Fibroblast of peridontal ligament (primary cell): ENCODE results near the gene RHO.
A peak's percentile ranks its signal among the peaks of the same experiment; 100 is the strongest.
"Not testable (repeated sequence)": the region's sequence is repeated elsewhere in the genome, so short reads cannot be mapped to it uniquely, and the experiment has no call there.

ENCODE experiments used
- DNase-seq: peaks from one replicate; pipeline ENCODE4 v3.0.0-alpha.2; 2010; ENCODE audit errors: extremely low read depth

The RHO gene

DNA sequence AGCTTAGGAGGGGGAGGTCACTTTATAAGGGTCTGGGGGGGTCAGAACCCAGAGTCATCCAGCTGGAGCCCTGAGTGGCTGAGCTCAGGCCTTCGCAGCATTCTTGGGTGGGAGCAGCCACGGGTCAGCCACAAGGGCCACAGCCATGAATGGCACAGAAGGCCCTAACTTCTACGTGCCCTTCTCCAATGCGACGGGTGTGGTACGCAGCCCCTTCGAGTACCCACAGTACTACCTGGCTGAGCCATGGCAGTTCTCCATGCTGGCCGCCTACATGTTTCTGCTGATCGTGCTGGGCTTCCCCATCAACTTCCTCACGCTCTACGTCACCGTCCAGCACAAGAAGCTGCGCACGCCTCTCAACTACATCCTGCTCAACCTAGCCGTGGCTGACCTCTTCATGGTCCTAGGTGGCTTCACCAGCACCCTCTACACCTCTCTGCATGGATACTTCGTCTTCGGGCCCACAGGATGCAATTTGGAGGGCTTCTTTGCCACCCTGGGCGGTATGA lies at the start of gene RHO:
Gene RHO (plus strand): TSS at position 51 of the 512 bp plus-strand sequence. CDS start 95 bp downstream, at position 146.
- DNase-seq, result no peak

DNA sequence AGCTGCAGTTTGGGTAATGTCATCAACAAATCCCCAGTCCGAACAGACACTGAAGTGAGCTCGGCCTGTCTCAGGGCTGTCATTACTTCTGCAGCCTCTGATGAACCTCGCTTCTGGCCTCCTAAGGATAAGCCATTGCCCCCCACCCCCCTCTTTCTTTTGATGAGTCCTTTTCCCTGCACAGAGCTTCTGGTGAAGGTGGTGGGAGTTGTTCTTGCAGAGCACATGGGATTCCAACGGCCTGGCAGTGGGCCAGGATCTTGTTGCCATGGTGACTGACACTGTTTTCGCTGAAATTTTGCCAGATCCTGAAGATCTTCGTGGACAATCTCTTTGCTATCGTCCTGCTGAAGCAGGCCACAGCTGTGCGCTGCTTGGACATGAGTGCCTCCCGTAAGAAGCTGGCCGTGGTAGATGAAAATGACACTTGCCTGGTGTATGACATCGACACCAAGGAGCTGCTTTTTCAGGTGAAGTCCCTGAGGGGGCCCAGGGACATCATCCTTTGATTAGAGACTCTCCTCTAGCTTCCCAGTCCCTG lies 47.1 kb upstream of the RHO start:
- DNase-seq, result not testable (repeated sequence)

DNA sequence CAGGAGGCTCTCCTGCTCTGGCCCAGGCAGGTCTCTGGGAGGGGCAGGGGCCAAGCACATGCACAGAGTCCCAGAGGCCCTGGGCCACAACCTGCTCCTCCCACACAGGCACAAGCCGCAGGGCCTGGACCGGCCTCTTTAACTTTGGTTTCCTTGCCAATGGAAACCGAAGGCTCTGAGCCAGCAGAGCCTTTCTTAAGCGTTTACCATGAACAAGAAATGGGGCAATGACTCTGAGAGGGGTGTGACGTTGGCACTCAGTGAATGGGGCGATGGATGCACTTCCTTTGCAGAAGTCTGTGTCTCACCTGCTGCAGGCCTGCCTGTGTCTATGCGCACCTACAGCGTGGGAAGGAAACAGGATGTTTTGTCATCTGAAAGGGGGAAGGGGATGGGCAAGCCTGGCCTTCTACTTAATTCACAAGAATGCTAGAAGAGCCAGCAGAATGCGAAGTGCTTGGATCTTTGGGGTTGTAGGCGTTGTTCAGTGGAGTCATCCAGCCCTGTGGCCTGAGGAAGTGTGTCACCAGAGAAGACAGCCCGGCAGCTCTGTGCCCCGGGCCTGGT lies 46.6 kb upstream of the RHO start:
- peak; percentile 57 for DNase-seq

- DNase-seq, result no peak
Observed at GRCh38 chr3:129482721-129483120, 45.7 kb upstream of the RHO start.

GRCh38 chr3:129483870-129484269 lies 44.6 kb upstream of the RHO start:
- no peak for DNase-seq

- not testable (repeated sequence) for DNase-seq
Observed at GRCh38 chr3:129485146-129485545, 43.3 kb upstream of the RHO start.

DNA sequence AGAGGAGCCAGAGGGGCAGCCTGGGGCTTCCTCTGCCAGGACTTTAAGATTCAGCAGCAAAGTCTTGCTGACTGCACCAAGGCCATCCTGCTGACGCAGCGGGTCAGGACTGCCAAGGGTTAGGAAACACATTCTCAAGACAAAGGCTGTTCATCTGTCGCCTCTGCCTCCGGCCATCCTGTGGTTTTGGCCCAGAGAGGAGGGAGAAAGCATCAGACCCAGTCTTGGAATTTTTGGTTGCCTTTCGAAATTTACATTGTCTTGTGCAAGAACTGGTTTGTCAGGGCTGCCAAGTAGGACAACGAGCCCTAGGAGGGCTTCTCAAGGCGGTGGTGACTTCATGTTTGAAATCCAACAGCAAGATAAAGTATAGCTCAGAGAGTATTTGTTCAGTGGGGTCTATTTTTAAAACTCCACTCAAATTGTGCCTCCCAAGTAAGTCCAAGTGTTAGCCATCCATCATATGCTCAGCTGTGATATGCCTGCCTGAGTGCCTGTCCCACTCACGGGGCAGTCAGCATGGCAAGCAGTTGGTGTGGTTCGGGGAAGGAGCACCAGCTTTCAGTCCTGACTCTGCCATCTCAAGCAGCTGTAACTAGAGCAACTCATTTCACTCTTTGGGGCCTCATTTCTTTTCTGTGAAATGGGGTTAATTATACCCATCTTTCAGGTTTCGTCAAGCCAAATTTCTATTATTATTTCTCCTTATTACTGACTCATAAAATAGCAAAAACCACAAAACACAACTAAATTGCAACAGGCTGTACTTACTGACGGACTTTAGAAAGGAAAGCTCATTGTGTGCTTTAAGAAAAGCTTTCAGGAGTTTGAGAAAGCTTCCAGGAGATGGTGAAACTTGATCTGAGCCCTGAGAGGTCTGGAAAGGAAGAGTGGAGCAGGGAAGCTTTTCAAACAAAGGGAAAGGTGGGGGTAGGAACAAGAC lies 42.4 kb upstream of the RHO start:
- peak; percentile 100 for DNase-seq

DNA sequence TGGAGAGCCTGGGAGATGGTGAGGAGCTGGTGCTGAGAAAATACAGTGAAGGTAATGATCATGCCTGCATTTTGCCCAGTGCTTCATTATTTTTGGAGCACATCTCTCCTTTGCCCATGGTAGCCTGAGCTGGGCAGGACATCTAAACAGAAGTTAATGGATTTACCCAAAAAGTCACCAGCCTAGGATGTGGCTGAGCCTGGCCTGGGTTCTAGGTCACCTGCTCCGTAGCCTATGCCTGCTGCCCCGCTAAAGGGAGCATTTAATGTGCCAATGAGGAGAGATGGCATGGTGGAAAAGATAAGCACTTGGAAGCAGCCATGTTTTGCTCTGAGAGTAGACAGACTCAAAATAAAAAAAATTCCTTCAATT lies 41.8 kb upstream of the RHO start:
- no peak for DNase-seq

GRCh38 chr3:129487183-129487867 lies 41.1 kb upstream of the RHO start:
- no peak for DNase-seq

DNA sequence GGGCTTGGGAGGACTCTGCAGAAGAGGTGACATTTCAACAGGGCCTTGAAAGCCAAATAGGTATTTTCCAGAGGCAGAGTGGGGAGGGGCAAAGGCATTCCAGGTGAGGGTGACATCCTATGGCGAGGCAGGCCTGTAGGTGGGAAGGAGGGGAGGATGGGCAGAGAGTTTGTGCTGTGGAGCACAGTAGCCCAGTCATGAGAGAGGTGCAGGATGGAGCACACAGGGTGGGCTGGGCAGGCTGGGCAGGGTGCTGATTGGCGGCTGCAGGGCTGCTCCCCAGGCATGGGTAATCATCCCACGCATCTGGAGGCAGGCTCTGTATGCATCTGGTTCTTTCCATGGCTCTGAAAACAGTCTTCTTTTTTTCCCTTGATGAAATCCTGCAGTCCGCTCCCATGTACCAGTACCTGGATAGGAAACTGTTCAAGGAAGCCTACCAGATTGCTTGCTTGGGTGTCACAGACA lies 40.5 kb upstream of the RHO start:
- DNase-seq, result not testable (repeated sequence)

GRCh38 chr3:129489258-129489657 lies 39.2 kb upstream of the RHO start:
- not testable (repeated sequence) for DNase-seq

DNA sequence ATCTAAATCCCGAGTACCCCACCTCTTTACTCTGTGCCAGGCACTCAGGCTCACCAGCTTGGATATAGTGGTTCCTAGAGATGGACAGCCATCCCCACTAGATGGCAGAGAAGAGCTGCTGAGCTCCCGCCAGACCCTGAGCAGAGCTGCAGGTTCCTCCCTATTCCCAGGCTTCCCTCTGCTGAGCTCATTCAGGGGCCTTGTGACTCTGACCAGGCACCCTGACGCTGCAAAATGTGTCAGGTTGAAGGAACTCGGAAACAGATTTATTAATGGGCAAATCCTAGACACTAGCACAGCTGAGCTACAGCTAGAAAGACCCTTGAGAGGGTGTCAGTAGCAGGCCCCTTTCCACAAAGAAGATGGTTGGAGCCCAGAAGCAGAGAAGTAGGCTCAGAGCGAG lies 38.2 kb upstream of the RHO start:
- peak; percentile 96 for DNase-seq

GRCh38 chr3:129491077-129491476 lies 37.4 kb upstream of the RHO start:
- not testable (repeated sequence) for DNase-seq

DNA sequence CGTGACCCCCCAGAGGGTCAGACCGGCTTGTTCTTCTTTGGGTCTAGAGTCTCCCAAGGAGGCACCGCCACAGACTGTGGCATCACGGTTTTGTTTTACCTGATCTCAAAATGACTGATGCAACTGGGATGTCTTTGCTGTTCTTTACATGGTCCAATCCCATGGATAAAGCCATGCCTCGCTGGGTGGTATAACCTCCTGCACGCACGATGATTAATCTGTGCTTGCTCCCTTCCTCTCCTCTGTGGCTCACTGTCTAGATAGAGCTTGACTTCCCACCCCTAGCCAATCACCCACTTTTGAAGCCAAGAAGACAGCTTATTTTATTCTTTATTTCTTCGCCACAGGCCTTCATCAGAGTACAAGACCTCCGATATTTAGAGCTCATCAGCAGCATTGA lies 36.6 kb upstream of the RHO start:
- no peak for DNase-seq

DNA sequence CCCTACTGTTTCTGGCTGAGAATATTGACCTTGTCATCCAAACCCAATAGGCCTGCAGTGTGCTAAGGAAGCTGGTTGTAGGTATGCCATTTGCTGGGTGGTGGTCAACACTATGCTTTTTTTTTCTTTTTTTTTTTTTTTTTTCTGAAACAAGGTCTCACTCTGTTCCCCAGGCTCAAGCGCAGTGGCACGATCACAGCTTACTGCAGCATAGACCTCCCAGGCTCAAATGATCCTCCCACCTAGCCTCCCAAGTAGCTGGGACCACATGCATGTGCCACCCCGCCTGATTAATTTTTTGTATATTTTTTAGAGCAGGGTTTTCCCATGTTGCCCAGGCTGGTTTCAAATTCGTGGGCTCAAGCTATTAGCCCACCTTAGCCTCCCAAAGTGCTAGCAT lies 35.7 kb upstream of the RHO start:
- no peak for DNase-seq

GRCh38 chr3:129493206-129493605 lies 35.2 kb upstream of the RHO start:
- DNase-seq, result no peak

DNA sequence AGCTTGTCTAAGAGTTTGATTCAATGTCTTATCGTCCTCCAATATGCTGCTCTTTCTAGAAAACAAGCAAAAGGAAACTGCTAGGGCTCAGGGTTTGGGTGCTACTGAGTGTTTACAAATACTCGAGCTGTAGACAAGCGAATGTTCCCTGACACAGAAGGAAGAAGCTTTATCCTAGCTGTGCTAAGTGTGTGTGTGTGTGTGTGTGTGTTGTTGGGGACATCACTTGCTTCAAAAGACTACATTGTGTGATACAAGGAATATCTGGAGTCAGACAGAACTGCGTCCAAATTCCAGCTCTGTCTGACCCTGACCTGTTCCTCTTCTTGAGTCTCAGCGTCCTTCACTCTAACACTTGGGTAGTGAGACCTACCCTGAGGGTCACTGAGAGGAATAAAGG lies 33.9 kb upstream of the RHO start:
- peak; percentile 19 for DNase-seq

GRCh38 chr3:129495006-129495639 lies 33.3 kb upstream of the RHO start:
- DNase-seq, result peak; percentile 86

- DNase-seq, result not testable (repeated sequence)
Observed at GRCh38 chr3:129497876-129498275, 30.6 kb upstream of the RHO start.

DNA sequence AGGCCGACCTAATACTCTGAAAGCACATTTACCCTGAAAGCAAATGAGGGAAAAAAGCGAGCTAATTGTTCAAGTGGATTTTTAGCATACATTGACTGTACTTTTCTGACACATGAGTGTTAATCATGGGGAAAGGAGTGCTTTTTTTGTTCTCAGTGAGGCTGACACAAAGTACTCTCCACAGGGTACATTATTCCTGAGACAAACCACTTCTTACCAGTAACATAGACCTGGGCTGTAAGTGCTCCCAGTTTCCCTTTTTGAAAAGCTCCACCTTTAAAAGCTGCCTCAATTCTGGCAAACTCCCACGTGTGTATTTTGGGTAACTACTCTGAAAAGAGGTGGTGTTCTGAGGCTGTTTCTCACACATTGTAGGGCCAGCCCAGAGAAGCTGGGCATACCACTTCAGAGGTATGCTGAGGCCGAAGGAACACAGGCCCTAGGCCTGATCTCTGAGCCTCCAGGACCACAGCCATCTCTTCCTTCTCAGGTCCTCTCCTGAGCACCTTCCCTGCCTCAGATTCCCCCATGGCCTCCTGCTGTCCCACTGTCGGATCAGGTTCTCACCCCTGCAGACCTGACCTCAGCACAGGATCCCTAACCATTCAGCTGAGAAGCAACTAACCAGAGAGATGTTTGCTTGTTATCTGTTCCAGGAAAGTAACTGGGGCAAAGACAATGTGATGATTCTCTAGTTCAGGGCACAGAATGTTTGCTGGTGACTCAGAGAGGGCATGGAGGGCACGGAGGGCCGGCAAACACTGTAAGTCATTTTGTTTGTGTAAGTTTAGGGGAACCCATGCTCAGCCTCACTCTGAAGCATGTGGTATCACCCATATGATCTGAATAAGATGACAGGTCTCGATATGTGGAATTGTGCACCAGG lies 29.6 kb upstream of the RHO start:
- DNase-seq, result not testable (repeated sequence)
